GM23338 (cell line): ENCODE data around the gene ZNF568. TPM values are rescaled to one million over a fixed set of nuclear protein-coding genes. Genes with fewer than 3 reads are reported as not detected.

Experiments
- ATAC-seq: fragments of 200-7000 bp; cut with Tn5 transposase; 3 replicates; pipeline ENCODE4 v1.9.1; 2020
- DNase-seq: peaks from one replicate; pipeline ENCODE4 v3.0.0-alpha.2; 2015; ENCODE audit warnings: low spot score
- H2AFZ ChIP-seq: fragments of 200-600 bp; sonication (generic); 2 replicates; pipeline ENCODE4 v1.8.0; 2016; ENCODE audit warnings: antibody characterized with exemption, mild to moderate bottlenecking, moderate library complexity
- H3F3A ChIP-seq: fragments of 200-600 bp; sonication (generic); replicated peaks from 2 replicates; pipeline ENCODE4 v1.8.0; 2017; ENCODE audit warnings: antibody characterized with exemption, mixed run types, low read depth
- H3K27ac ChIP-seq: fragments of 200-600 bp; sonication (generic); 2 replicates; pipeline ENCODE4 v1.6.1; 2016; ENCODE audit warnings: low read depth
- H3K27me3 ChIP-seq: fragments of 200-600 bp; sonication (generic); 2 replicates; pipeline ENCODE4 v1.8.0; 2016; ENCODE audit warnings: mild to moderate bottlenecking, mixed run types, moderate library complexity; ENCODE audit not compliant: insufficient read depth
- H3K36me3 ChIP-seq: fragments of 200-600 bp; sonication (generic); 2 replicates; pipeline ENCODE4 v1.8.0; 2016; ENCODE audit warnings: mild to moderate bottlenecking; ENCODE audit not compliant: insufficient read depth
- H3K4me1 ChIP-seq: fragments of 200-600 bp; sonication (generic); 2 replicates; pipeline ENCODE4 v1.8.0; 2016; ENCODE audit warnings: mild to moderate bottlenecking, moderate library complexity; ENCODE audit not compliant: insufficient read depth
- H3K4me2 ChIP-seq: fragments of 200-600 bp; sonication (generic); 2 replicates; pipeline ENCODE4 v1.7.1; 2017; ENCODE audit warnings: mixed run types
- H3K4me3 ChIP-seq: fragments of 200-600 bp; sonication (generic); 2 replicates; pipeline ENCODE4 v1.6.1; 2016; ENCODE audit warnings: mixed run types
- H3K79me2 ChIP-seq: fragments of 200-600 bp; sonication (generic); replicated peaks from 2 replicates; pipeline ENCODE4 v1.8.0; 2017; ENCODE audit warnings: mild to moderate bottlenecking; ENCODE audit not compliant: insufficient read depth
- H3K9me2 ChIP-seq: fragments of 200-600 bp; sonication (generic); 2 replicates; pipeline ENCODE4 v1.8.0; 2017; ENCODE audit not compliant: insufficient read depth
- H4K20me1 ChIP-seq: fragments of 200-600 bp; sonication (generic); replicated peaks from 2 replicates; pipeline ENCODE4 v1.8.0; 2017; ENCODE audit warnings: mild to moderate bottlenecking; ENCODE audit not compliant: insufficient read depth
- H3K27ac Mint-ChIP-seq: 2 replicates; pipeline ENCODE4 v1.8.0; 2020; ENCODE audit warnings: inconsistent platforms, mild to moderate bottlenecking, moderate library complexity, mixed read lengths
- H3K27me3 Mint-ChIP-seq: 3 replicates; pipeline ENCODE4 v1.8.0; 2022; ENCODE audit warnings: low read depth, mild to moderate bottlenecking, moderate library complexity, mixed read lengths, inconsistent platforms; ENCODE audit not compliant: insufficient read depth, poor library complexity
- H3K36me3 Mint-ChIP-seq: 3 replicates; pipeline ENCODE4 v1.8.0; 2021; ENCODE audit warnings: low read depth, mild to moderate bottlenecking, inconsistent platforms, moderate library complexity, mixed read lengths
- H3K4me1 Mint-ChIP-seq: 3 replicates; pipeline ENCODE4 v1.8.0; 2020; ENCODE audit warnings: mild to moderate bottlenecking, inconsistent platforms, mixed read lengths
- H3K4me3 Mint-ChIP-seq: 3 replicates; pipeline ENCODE4 v1.8.0; 2021; ENCODE audit warnings: moderate library complexity, mild to moderate bottlenecking, inconsistent platforms, mixed read lengths
- H3K9me3 Mint-ChIP-seq: 3 replicates; pipeline ENCODE4 v1.8.0; 2020; ENCODE audit warnings: moderate library complexity, mild to moderate bottlenecking, inconsistent platforms, mixed read lengths
- EZH2 ChIP-seq: fragments of 200-600 bp; sonication (generic); IDR thresholded peaks from one replicate; pipeline ENCODE4 v1.8.0; 2017; ENCODE audit warnings: antibody characterized with exemption, mild to moderate bottlenecking, low read depth; ENCODE audit not compliant: unreplicated experiment
- EZH2phosphoT487 ChIP-seq: fragments of 200-600 bp; sonication (generic); IDR thresholded peaks from one replicate; pipeline ENCODE4 v1.8.1; 2018; ENCODE audit warnings: antibody characterized with exemption; ENCODE audit not compliant: unreplicated experiment
- JUNB ChIP-seq: IDR thresholded peaks from one replicate; pipeline ENCODE4 v1.6.1; 2016; ENCODE audit warnings: antibody characterized with exemption; ENCODE audit not compliant: unreplicated experiment
- NANOG ChIP-seq: IDR thresholded peaks from 2 replicates; pipeline ENCODE4 v1.6.1; 2016; ENCODE audit warnings: antibody characterized with exemption, borderline replicate concordance
- ZNF331 ChIP-seq: fragments of 250-450 bp; sonication (Bioruptor Pico); IDR thresholded peaks from 2 replicates; pipeline ENCODE4 v1.5.0; 2020; ENCODE audit warnings: low read depth, mild to moderate bottlenecking, moderate library complexity
- polyA plus RNA-seq: library from polyadenylated mRNA; unstranded; fragments of >200 nt; fragmentation: Nextera tagmentation; extraction: Ambion mirVana; gene quantifications from 2 replicates; pipeline ENCODE4 v1.2.1, GENCODE V29; 2016
- total RNA-seq: library from RNA; depleted of rRNA; stranded (reverse); fragments of >200 nt; shearing (Covaris generic); gene quantifications from 2 replicates; pipeline ENCODE4 v1.2.3, GENCODE V29; 2014
- TF ChIP-seq, protein P1 (sequence below): fragments of 250-450 bp; sonication (Bioruptor Pico); IDR thresholded peaks from 2 replicates; pipeline ENCODE4 v1.5.0; 2020; ENCODE audit warnings: mild to moderate bottlenecking, moderate library complexity
- TF ChIP-seq, protein P2 (sequence below), 2 experiments: fragments of 200-600 bp in 1 of 2; sonication (generic) in 1 of 2; conservative IDR thresholded peaks; 2 replicates each; pipeline versions ENCODE4 v1.5.1 to v1.6.1; 2016 to 2017; ENCODE audit warnings: antibody characterized with exemption in 2 of 2, low read depth in 2 of 2, mild to moderate bottlenecking in 2 of 2, moderate library complexity in 1 of 2
- TF ChIP-seq, protein P3 (sequence below): IDR thresholded peaks from one replicate; pipeline ENCODE4 v1.6.1; 2018; ENCODE audit warnings: antibody characterized with exemption; ENCODE audit not compliant: unreplicated experiment

ZNF568 gene
- total and polyA plus RNA-seq, 2 experiments from 2014 or later: 7.6 to 10.5 TPM

DNA sequence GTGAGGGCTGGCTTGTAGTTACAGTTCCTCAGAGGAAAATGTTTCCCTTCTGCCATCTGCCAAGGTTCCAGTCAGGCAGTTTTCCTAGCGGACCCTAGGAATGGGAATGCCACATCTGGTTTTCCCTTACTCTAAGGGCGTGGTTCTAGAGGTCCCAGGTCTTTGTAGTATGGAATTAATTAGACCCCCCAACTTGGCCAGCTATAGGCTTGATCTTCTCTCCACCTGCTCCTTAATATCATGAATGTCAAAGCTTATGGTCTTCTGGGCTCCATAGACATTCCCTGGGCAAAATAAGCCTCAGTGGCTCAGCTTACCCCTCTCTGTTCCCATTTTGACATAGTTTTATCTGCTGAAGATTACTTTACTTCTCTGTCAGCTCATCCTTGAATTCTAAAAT, 70.0 kb downstream of the ZNF568 start (continued):
- TF ChIP-seq, protein P1, sequence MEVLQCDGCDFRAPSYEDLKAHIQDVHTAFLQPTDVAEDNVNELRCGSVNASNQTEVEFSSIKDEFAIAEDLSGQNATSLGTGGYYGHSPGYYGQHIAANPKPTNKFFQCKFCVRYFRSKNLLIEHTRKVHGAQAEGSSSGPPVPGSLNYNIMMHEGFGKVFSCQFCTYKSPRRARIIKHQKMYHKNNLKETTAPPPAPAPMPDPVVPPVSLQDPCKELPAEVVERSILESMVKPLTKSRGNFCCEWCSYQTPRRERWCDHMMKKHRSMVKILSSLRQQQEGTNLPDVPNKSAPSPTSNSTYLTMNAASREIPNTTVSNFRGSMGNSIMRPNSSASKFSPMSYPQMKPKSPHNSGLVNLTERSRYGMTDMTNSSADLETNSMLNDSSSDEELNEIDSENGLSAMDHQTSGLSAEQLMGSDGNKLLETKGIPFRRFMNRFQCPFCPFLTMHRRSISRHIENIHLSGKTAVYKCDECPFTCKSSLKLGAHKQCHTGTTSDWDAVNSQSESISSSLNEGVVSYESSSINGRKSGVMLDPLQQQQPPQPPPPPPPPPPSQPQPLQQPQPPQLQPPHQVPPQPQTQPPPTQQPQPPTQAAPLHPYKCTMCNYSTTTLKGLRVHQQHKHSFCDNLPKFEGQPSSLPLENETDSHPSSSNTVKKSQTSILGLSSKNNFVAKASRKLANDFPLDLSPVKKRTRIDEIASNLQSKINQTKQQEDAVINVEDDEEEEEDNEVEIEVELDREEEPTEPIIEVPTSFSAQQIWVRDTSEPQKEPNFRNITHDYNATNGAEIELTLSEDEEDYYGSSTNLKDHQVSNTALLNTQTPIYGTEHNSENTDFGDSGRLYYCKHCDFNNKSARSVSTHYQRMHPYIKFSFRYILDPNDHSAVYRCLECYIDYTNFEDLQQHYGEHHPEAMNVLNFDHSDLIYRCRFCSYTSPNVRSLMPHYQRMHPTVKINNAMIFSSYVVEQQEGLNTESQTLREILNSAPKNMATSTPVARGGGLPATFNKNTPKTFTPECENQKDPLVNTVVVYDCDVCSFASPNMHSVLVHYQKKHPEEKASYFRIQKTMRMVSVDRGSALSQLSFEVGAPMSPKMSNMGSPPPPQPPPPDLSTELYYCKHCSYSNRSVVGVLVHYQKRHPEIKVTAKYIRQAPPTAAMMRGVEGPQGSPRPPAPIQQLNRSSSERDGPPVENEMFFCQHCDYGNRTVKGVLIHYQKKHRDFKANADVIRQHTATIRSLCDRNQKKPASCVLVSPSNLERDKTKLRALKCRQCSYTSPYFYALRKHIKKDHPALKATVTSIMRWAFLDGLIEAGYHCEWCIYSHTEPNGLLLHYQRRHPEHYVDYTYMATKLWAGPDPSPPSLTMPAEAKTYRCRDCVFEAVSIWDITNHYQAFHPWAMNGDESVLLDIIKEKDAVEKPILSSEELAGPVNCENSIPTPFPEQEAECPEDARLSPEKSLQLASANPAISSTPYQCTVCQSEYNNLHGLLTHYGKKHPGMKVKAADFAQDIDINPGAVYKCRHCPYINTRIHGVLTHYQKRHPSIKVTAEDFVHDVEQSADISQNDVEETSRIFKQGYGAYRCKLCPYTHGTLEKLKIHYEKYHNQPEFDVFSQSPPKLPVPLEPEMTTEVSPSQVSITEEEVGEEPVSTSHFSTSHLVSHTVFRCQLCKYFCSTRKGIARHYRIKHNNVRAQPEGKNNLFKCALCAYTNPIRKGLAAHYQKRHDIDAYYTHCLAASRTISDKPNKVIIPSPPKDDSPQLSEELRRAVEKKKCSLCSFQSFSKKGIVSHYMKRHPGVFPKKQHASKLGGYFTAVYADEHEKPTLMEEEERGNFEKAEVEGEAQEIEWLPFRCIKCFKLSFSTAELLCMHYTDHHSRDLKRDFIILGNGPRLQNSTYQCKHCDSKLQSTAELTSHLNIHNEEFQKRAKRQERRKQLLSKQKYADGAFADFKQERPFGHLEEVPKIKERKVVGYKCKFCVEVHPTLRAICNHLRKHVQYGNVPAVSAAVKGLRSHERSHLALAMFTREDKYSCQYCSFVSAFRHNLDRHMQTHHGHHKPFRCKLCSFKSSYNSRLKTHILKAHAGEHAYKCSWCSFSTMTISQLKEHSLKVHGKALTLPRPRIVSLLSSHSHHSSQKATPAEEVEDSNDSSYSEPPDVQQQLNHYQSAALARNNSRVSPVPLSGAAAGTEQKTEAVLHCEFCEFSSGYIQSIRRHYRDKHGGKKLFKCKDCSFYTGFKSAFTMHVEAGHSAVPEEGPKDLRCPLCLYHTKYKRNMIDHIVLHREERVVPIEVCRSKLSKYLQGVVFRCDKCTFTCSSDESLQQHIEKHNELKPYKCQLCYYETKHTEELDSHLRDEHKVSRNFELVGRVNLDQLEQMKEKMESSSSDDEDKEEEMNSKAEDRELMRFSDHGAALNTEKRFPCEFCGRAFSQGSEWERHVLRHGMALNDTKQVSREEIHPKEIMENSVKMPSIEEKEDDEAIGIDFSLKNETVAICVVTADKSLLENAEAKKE (CRISPR knock-in tag): no peak
- no peak for TF ChIP-seq ZNF331 (CRISPR knock-in tag)
- TF ChIP-seq JUNB: no peak
- no peak for TF ChIP-seq NANOG

DNA sequence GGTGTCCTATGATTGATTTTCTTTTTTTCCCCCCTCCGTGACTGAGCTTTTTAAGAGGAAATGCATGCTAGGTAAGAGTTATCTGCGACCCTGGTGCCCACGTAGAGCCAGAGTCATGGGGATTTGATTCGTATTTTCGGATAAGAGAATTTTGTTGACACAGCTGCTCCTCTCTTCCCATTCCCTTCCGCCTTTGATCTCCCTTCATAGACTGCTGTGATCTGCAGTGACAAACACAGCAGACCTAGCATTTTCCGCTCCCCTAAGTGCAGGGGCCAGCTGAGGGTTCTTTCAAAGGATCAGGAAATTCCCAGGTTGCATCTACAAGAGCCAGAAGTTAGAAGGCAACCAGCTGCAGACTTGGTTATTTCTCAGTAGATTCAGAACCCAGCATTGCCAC, 70.5 kb downstream of the ZNF568 start:
- Histone ChIP-seq H3K4me1 (no peaks in the 10 kb centered on the region), H3K4me2 (no peak overlapping the region), H4K20me1 (no peaks in the 10 kb centered on the region), H3K27ac (no peak overlapping the region), H2AFZ (no peak overlapping the region), H3K36me3 (peaks cover 4% of the 10 kb centered on the region; the same call in 1 of the 2 replicates), H3K27me3 (no peaks in the 10 kb centered on the region), H3K9me2 (no peaks in the 10 kb centered on the region), H3K79me2 (no peaks in the 10 kb centered on the region), H3K4me3 (no peak overlapping the region), H3F3A (no peaks in the 10 kb centered on the region)
- Mint-ChIP-seq H3K27ac (no peak overlapping the region), H3K36me3 (peaks cover 73% of the 10 kb centered on the region), H3K9me3 (peaks cover 84% of the 10 kb centered on the region), H3K4me3 (no peak overlapping the region), H3K27me3 (peaks cover 6% of the 10 kb centered on the region), H3K4me1 (no peaks in the 10 kb centered on the region)
- DNase-seq: no peak
- no peak for ATAC-seq
- TF ChIP-seq NANOG: no peak
- no peak for TF ChIP-seq ZNF331 (CRISPR knock-in tag)
- TF ChIP-seq, protein P2, sequence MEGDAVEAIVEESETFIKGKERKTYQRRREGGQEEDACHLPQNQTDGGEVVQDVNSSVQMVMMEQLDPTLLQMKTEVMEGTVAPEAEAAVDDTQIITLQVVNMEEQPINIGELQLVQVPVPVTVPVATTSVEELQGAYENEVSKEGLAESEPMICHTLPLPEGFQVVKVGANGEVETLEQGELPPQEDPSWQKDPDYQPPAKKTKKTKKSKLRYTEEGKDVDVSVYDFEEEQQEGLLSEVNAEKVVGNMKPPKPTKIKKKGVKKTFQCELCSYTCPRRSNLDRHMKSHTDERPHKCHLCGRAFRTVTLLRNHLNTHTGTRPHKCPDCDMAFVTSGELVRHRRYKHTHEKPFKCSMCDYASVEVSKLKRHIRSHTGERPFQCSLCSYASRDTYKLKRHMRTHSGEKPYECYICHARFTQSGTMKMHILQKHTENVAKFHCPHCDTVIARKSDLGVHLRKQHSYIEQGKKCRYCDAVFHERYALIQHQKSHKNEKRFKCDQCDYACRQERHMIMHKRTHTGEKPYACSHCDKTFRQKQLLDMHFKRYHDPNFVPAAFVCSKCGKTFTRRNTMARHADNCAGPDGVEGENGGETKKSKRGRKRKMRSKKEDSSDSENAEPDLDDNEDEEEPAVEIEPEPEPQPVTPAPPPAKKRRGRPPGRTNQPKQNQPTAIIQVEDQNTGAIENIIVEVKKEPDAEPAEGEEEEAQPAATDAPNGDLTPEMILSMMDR (conservative IDR thresholded peaks at IDR 0.05; ENCODE audit: low read depth in 2 of 2): no peak
- TF ChIP-seq JUNB: no peak
- TF ChIP-seq EZH2: no peak
- TF ChIP-seq EZH2phosphoT487: no peak
- TF ChIP-seq, protein P3, sequence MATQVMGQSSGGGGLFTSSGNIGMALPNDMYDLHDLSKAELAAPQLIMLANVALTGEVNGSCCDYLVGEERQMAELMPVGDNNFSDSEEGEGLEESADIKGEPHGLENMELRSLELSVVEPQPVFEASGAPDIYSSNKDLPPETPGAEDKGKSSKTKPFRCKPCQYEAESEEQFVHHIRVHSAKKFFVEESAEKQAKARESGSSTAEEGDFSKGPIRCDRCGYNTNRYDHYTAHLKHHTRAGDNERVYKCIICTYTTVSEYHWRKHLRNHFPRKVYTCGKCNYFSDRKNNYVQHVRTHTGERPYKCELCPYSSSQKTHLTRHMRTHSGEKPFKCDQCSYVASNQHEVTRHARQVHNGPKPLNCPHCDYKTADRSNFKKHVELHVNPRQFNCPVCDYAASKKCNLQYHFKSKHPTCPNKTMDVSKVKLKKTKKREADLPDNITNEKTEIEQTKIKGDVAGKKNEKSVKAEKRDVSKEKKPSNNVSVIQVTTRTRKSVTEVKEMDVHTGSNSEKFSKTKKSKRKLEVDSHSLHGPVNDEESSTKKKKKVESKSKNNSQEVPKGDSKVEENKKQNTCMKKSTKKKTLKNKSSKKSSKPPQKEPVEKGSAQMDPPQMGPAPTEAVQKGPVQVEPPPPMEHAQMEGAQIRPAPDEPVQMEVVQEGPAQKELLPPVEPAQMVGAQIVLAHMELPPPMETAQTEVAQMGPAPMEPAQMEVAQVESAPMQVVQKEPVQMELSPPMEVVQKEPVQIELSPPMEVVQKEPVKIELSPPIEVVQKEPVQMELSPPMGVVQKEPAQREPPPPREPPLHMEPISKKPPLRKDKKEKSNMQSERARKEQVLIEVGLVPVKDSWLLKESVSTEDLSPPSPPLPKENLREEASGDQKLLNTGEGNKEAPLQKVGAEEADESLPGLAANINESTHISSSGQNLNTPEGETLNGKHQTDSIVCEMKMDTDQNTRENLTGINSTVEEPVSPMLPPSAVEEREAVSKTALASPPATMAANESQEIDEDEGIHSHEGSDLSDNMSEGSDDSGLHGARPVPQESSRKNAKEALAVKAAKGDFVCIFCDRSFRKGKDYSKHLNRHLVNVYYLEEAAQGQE: no peak
